Left renal pelvis (tissue), 4 donors: ENCODE results near the gene OR6C75. TPM values are rescaled to one million over a fixed set of nuclear protein-coding genes. Genes with fewer than 3 reads are reported as not detected.
A peak's percentile ranks its signal among the peaks of the same experiment; 100 is the strongest.
"Not testable (repeated sequence)": the region's sequence is repeated elsewhere in the genome, so short reads cannot be mapped to it uniquely, and the experiment has no call there.

ENCODE experiments used
- DNase-seq, 4 donors: peaks; one replicate each; pipeline ENCODE4 v3.0.0-alpha.2; 2013; ENCODE audit warnings: low read depth in 4 of 4, low spot score in 3 of 4
- polyA plus RNA-seq, 4 donors: library from polyadenylated mRNA; unstranded; fragments of 120-200 nt; gene quantifications; one replicate each; pipeline ENCODE4 v1.2.1, GENCODE V29; 2013; ENCODE audit not compliant: insufficient read length in 4 of 4

OR6C75 gene
- polyA plus RNA-seq: under 1 TPM in 1 of 4 donors, not detected in 3; 0.04 TPM

DNA sequence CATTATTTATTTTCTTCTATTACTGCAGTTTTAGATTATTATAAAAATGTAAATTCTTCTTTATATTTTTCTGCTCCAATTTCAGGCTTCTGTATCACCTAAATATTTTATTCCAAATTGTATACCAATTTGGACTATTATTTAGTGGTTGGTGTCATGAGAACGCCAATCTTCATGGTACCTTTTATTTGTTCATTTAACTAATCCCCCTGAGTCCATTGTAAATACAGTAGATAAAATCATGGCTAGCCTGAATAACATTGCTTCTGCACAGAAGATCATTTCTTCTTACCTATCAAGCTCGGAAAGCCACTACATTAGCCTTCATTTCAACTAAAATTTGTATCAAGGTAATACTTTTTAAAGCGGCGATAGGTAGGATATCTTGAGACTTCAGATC, at the start of gene OR6C75:
Gene OR6C75, plus strand, starts transcription at position 301 of the 400 bp plus-strand sequence. CDS start 2,136 bp downstream, outside the sequence.
- DNase-seq: no peak

DNA sequence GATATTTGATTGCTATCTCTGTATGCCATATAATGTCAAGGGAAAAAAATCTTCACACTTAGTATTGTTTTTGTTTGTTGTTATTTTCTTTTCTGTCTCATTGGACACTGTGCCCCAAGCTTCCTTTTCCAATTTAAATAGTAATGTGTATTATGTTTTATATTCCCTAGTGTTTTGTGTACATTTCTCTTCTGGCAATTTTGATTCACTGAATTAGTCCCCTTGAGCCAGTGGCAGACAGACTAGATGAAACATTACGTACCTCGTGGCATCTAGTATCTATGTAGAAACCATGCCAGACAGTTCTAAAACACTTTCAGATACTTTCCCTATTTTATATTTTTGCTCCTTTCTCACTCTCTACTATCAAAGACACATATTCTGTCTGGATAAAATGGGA, 48.7 kb upstream of the OR6C75 start, which contains the start of gene OR6C1:
Gene OR6C1, plus strand, starts transcription at position 301 of the 400 bp plus-strand sequence. CDS start 6,257 bp downstream, outside the sequence.
- DNase-seq: no peak

DNA sequence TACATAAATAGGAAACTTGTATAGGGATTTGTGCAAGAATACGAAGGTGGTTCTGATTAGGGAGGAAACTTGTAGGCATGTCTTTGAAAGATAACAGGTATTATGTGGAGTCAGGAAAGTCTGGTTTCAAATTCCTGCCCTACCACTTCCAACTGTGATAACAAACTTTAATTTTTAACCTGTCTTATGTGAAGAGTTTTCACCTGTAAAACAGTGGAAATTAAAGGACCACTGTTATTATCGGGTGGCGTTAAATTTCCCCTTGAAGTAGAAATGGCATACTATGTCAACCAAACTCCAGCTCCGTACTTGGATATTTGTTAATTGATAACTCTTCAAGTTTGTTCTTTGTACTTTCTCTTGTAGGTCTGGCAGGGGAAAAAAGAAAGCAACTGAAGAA, 42.6 kb upstream of the OR6C75 start:
- no peak for DNase-seq

DNA sequence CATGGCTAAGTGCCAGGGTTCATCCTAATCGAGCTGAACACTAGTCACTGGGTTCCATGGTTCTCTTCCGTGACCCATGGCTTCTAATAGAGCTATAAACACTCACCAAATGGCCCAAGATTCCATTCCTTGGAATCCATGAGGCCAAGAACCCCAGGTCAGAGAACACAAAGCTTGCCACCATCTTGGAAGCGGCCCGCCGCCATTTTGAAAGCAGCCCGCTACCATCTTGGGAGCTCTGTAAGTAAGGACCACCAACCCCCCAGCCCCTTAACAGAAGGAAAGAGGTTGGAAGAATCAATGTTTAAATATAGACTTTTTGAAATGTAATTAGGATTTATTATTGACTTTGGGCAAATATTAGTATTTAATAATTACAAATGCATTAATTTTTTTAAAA, 37.0 kb upstream of the OR6C75 start:
- DNase-seq: not testable (repeated sequence)

DNA sequence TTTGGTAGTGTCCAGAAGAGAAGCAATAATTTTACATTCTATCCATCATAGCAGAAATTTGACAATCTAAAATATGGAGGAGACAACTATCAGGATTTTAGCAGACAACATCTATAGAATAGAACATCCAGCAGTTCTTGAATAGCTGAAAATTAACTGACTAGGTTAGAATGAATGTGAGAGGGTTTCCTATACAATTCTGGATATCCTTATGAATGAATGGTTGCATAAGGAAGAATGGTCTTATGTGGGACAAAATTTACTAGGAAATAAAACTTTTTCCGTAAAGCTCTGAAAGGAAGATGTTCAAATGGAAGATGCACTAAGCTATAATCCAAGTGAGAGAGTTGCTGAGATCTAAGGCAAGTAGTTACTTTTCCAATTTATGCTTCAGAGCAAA, 32.3 kb upstream of the OR6C75 start, which contains the start of gene OR6C3:
Gene OR6C3, plus strand, starts transcription at position 301 of the 400 bp plus-strand sequence. CDS start 955 bp downstream, outside the sequence.
- no peak for DNase-seq

DNA sequence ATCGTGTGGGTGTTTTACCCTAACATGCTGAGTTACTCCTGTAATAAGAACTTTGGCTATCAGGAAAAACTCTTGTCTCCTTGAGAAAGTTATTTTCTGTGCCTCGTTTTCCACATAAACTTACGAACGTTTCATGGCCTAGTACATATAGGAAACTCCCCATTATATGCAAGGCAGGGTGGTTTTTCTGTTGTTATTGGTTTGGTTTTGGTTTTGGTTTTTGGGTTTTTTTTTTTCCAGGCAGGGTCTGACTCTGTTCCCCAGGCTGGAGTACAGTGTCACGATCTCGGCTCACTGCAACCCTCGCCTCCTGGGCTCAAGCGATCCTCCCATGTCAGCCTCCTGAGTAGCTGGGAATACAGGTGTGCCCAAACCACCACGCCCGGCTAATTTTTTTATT, 26.8 kb upstream of the OR6C75 start:
- DNase-seq: no peak

DNA sequence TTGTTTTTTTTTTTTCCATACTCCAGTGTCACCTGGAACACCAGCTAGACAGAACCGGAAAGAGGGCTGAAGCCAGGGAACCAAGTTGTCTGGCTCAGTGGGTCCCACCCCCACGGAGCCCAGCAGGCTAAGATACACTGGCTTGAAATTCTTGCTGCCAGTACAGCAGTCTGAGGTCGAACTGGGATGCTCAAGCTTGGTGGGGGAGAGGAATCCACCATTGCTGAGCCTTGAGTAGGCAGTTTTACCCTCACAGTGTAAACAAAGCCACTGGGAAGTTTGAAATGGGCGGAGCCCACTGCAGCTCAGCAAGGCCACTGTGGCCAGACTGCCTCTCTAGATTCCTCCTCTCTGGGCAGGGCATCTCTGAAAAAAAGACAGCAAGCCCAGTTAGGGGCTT, 7.4 kb upstream of the OR6C75 start:
- not testable (repeated sequence) for DNase-seq

DNA sequence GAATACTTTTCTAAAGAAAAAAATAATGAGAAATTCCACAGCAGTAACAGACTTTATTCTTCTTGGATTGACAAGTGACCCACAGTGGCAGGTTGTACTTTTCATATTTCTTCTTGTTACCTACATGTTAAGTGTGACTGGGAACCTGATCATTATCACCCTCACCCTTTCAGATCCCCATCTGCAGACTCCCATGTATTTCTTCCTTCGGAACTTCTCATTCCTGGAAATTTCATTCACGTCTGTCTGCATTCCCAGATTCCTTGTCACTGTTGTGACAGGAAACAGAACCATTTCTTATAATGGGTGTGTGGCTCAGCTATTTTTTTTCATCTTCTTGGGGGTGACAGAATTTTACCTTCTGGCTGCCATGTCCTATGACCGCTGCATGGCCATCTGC, 2.3 kb downstream of the OR6C75 start:
- no peak for DNase-seq

DNA sequence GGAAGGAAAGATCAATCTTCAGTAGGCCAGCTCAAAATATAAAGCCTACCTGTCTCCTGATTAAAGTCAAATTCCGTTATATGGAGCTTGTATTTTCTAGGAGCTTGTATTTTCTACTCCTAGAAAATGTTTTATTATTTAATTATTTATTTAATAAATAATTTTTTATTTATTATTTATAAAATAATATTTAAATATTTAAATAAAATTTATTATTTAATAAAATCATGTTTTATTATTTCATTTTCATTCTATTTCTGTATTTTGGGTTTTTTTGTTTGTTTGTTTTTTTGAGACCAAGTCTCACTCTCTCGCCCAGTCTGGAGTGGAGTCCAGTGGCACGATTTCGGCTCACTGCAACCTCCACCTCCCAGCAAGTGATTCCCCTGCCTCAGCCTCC, 9.7 kb downstream of the OR6C75 start:
- DNase-seq: no peak

DNA sequence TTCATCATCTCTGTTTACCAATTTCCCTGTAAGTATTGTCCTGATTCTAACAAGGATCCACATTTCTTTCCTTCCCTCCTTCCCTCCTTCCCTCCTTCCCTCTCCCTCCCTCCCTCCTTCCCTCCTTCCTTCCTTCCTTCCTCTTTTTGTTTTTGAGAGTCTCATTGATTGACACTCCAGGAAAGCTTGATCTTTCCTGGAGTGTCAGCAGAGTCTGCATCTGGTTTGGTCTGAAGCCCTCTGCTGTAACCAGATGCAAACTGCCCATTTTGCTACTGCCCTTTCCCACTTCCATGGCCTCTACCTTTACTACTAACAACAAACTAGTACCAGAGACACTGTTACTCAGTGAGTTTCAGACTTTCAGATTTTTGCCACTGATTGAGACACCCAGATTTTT, 23.1 kb downstream of the OR6C75 start:
- no peak for DNase-seq

DNA sequence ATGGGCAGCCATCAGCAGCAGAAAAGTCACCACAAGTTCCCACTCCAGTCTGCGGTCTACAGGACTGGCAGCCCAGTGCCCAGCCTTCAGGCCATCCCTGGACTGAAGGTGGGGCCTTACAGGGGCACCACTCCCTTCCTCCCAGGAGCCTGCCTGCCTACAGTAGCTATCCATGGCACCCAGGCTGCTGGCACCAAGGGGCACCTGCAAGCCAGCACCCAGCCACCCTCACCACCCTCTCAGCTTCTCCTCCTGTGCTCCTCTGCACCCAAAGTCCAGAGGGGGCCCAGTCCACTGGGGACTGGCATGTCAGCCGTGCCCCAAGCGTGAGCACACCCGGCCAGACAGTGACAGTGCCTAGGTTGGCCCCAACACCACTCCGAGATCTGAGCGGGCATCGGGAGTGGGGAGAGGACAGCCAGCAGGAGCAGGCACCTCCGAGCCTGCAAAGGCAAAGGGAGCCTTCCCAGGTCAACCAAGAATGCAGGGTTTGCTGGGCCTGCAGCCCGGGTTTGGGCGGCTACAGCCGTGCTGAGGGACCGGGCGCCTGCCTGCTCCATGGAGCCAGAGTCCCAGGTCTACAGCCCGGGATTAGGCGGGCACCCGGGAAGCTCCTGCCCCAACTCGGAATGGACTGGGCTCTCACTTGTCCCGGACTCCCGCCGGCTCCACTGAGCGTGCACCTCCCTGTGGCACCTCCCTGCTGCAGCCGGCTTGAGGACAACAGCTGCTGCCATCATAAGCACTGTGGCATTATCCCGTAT, 29.4 kb downstream of the OR6C75 start:
- no peak for DNase-seq

DNA sequence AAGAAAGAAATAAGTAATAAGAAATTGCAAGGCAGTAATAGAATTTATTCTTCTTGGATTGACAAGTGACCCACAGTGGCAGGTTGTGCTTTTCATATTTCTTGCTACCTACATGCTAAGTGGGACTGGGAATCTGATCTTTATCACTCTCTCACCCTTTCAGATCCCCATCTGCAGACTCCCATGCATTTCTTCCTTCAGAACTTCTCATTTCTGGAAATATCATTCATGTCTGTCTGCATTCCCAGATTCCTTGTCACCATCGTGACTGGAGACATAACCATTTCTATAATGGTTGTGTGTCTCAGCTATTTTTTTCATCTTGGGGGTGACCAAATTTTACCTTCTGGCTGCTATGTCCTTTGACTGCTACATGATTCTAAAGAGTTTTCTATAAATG, 33.6 kb downstream of the OR6C75 start:
- no peak for DNase-seq

DNA sequence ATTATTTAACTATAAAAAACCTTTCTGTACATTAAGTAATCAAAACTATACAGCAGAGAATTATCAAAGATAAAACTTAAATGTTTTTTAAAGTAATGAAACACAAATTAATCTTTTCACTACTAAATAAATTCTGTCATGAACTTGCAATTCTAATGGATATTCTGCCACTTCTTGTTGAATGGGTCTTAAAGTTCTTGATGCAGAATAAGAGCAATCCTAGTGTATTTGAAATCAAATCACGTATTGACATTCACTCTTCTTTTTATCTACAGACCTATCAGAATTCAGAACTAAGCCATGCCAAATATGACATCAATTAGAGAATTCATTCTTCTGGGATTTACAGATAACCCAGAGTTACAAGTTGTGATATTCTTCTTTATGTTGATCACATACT, 37.5 kb downstream of the OR6C75 start, which contains the start of gene OR6C65:
Gene OR6C65, plus strand, starts transcription at position 301 of the 400 bp plus-strand sequence. Its CDS starts 0 bp downstream, at position 301.
- DNase-seq: no peak

DNA sequence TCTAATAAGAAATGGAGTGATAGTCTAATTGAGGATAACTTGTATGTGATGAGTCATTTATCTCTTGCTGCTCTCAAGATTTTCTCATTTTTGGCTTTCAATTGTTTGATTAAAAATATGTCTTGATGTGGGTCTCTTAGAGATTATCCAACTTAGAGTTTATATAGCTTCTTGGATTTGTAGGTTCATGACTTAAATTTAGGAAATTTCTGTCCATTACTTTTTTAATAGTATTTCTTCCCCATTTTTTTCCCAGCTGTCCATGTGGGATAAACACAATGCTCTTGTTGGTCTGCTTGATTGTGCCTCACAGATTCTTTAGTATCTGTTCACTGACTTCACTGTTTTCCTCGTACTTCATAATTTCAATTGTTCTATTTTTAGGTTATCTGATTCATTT, 45.1 kb downstream of the OR6C75 start:
- no peak for DNase-seq

DNA sequence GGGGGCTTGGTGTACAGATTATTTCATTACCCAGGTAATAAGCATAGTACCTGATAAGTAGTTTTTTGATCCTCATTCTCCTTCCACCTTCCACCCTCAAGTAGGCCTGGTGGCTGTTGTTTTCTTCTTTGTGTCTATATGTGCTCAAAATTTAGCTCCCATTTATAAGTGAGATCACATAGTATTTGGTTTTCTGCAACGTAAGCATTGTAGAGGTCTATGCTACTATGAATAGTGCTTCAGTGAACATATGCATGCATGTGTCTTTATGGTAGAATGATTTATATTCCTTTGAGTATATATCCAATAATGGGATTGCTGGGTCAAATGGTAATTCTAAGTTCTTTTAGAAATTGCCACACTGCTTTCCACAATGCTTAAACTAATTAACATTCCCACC, 46.4 kb downstream of the OR6C75 start:
- DNase-seq: not testable (repeated sequence)

DNA sequence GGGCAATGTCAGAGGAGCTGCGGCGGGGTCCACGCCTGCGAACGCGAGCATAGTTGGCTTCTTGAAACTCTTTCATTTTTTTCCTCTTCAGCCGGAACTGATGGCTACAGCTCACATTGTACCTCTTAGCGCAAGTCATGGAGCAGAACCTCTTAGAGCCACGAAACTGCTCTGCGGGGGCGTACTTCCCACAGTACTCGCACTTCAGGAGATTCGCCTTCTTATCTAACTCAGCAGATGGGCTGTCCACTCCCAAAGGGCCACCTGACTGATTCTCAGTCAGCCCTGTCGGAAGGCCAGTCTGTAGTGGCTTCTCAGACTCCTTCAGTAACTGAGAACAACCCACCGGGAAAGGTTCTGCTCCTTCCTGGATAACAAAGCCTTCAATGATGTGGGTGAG, 49.4 kb downstream of the OR6C75 start:
- not testable (repeated sequence) for DNase-seq

DNA sequence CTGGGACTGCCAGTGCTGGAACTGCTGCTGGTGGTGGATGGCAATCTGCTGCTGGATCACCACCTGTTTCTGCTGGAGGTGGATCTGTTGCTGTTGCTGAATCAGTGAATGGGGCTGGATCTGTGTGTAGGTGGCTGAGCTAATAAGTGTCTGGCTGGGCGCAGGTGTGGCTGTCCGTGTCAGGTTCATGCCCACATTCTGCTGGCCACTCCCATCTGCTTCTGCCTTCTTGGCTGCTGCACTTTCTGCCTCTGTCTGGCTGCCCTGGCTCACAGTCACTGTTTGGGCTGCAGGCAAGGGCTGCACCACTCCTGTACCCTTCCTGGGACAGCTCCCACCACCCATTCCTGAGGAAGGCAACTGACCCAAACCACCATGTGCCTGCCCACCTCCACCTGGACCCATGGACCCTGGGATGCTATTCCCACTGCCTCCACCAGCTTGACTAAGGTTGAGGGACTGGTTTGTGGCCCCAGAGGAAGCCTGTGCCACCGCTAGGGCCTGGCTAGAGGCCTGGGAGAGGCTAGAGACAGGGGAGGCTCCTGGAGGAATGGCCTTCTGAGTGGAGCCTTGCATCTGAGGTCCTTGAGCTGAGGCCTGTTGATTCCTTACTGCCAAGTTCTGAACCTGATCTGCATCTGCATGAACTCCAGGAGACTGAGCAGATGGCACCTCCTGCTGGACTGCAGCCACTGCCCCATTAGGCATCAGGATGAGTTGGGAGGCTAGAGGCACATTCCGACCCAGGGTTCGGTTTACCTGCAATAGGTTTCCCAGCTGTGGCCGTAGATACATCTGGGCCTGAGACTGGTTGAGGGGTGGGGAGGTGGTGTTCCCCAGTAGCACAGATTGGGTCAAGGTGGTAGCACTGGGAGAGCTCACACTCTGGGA, 51.0 kb downstream of the OR6C75 start:
- DNase-seq: not testable (repeated sequence)

DNA sequence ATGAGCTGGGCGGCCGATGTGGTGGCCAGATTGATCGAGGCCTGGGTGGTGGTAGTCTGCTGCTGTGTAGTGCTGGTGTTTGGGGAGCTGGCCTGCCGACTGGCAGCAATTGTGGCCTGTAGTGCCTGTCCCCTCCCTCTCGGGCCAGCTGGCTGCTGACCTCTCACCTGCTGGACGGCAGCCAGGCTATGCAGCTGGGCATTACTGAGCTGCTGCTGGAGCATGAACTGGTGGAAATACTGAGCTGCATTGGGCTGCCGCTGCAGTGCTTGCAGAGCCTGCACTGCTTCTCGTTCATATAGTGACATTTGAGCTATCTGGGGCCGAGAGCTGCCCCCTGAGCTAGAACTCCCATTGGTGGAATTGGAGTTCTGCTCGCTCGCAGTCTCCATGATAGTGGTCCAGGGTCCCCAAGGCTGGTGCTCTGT, 51.6 kb downstream of the OR6C75 start:
- DNase-seq: peak in 1 of 4 donors; percentile 1

DNA sequence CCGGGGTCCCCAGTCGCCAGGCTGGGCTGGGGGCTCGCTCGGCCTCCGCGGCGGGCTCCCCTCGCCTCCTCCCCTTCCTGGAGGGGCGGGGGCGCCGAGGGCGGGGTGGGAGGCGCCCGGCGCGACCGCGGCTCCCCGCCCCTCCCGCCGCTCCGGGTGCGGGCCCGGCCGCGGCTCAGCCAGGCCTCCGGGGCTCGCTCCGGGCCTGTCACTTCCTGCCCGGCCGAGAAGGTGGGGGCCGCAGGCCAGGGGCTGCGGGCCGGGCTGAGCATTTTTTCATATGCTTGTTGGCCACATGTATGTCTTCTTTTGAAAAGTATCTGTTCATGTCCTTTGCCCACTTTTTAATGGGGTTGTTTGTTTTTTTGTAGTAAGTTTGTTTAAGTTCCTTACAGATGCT, 52.1 kb downstream of the OR6C75 start:
- not testable (repeated sequence) for DNase-seq

DNA sequence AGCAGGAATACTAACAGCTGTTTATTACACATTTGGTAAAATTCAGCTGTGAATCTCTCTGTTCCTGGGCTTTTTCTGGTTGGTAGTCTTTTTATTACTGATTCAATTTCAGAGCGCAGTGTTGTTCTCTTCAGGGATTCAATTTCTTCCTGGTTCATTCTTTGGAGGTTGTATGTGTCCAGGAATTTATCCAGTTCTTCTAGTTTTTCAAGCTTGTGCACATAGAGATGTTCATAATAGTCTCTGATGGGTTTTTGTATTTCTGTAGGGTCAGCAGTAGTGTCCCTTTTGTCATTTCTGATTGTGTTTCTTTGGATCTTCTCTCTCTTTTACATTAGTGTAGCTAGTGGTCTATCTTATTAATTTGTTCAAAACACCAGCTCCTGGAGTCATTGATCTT, 54.2 kb downstream of the OR6C75 start:
- DNase-seq: no peak
